Smooth muscle cell (in vitro differentiated cells): ENCODE measurements around the gene URB1. TPM values are rescaled to one million over a fixed set of nuclear protein-coding genes. Genes with fewer than 3 reads are reported as not detected.

Source experiments
- DNase-seq: peaks from one replicate; lab custom pipeline; 2025; ENCODE audit not compliant: unreplicated experiment; lab: John Stamatoyannopoulos, UW
- H2AFZ ChIP-seq: fragments of 200-600 bp; sonication (generic); 2 replicates; pipeline ENCODE4 v1.6.0; 2016; ENCODE audit warnings: antibody characterized with exemption, low read depth, mild to moderate bottlenecking
- H3F3A ChIP-seq: fragments of 200-600 bp; sonication (generic); 2 replicates; pipeline ENCODE4 v1.6.0; 2017; ENCODE audit warnings: antibody characterized with exemption, low read depth
- H3K27ac ChIP-seq: fragments of 200-600 bp; sonication (generic); 2 replicates; pipeline ENCODE4 v1.5.1; 2016; ENCODE audit warnings: low read depth, mild to moderate bottlenecking
- H3K27me3 ChIP-seq: fragments of 200-600 bp; sonication (generic); 2 replicates; pipeline ENCODE4 v1.6.1; 2016; ENCODE audit warnings: low read depth, mild to moderate bottlenecking
- H3K36me3 ChIP-seq: fragments of 200-600 bp; sonication (generic); 2 replicates; pipeline ENCODE4 v1.5.1; 2016; ENCODE audit warnings: low read depth
- H3K4me1 ChIP-seq: fragments of 200-600 bp; sonication (generic); 2 replicates; pipeline ENCODE4 v1.5.1; 2016; ENCODE audit warnings: low read depth
- H3K4me2 ChIP-seq: fragments of 200-600 bp; sonication (generic); 2 replicates; pipeline ENCODE4 v1.6.0; 2016; ENCODE audit warnings: mild to moderate bottlenecking
- H3K4me3 ChIP-seq: fragments of 200-600 bp; sonication (generic); 2 replicates; pipeline ENCODE4 v1.5.1; 2016; ENCODE audit warnings: mild to moderate bottlenecking
- H3K79me2 ChIP-seq: fragments of 200-600 bp; sonication (generic); 2 replicates; pipeline ENCODE4 v1.6.0; 2016; ENCODE audit warnings: low read depth, mild to moderate bottlenecking
- H3K9ac ChIP-seq: fragments of 200-600 bp; sonication (generic); 2 replicates; pipeline ENCODE4 v1.6.0; 2016; ENCODE audit warnings: low read depth
- H3K9me3 ChIP-seq: fragments of 200-600 bp; sonication (generic); replicated peaks from 2 replicates; pipeline ENCODE4 v1.5.1; 2016; ENCODE audit warnings: low read depth
- H4K20me1 ChIP-seq: fragments of 200-600 bp; sonication (generic); 2 replicates; pipeline ENCODE4 v1.6.0; 2016; ENCODE audit warnings: low read depth
- CTCF ChIP-seq: fragments of 200-600 bp; sonication (generic); IDR thresholded peaks from 2 replicates; pipeline ENCODE4 v1.5.1; 2017; ENCODE audit warnings: borderline replicate concordance, mild to moderate bottlenecking, antibody characterized with exemption; ENCODE audit not compliant: insufficient read depth, poor library complexity, severe bottlenecking
- WGBS: methylation state at CpG from one replicate; pipeline ENCODE4 v1.1.7; 2016; ENCODE audit warnings: low lambda C conversion rate; 5-methylcytosine and 5-hydroxymethylcytosine counted together
- polyA plus RNA-seq: library from polyadenylated mRNA; unstranded; fragments of >200 nt; fragmentation: Nextera tagmentation; extraction: Ambion mirVana; gene quantifications from 2 replicates; pipeline ENCODE4 v1.2.1, GENCODE V29; 2016
- total RNA-seq: library from RNA; depleted of rRNA; stranded (reverse); fragments of >200 nt; gene quantifications from 2 replicates; pipeline ENCODE4 v1.2.3, GENCODE V29; 2014

Gene URB1
- total and polyA plus RNA-seq, 2 experiments from 2014 or later, result 2.8 to 6.2 TPM

GRCh38 chr21:32389337-32390015 lies 3.3 kb downstream of the URB1 start:
- Histone ChIP-seq H3K4me3 (no peak overlapping the region), H3K36me3 (no peaks in the 10 kb centered on the region), H3K79me2 (peaks cover 41% of the 10 kb centered on the region), H3K9ac (no peak overlapping the region), H3K27ac (no peak overlapping the region), H2AFZ (no peak overlapping the region), H3K9me3 (no peaks in the 10 kb centered on the region), H3K27me3 (no peaks in the 10 kb centered on the region), H3K4me2 (no peak overlapping the region), H3K4me1 (peaks cover 10% of the 10 kb centered on the region), H3F3A (no peaks in the 10 kb centered on the region), H4K20me1 (peaks cover 41% of the 10 kb centered on the region)
- WGBS, result 68% methylated on average over 5 of the region's 5 CpGs
- TF ChIP-seq CTCF, result no peak
- no peak for DNase-seq

GRCh38 chr21:32388306-32388705 lies 4.5 kb downstream of the URB1 start:
- no peak for TF ChIP-seq CTCF
- H2AFZ ChIP-seq, result no peak overlapping the region
- H3K27me3 ChIP-seq, result no peaks in the 10 kb centered on the region
- H3K9me3 ChIP-seq, result no peaks in the 10 kb centered on the region
- H3K36me3 ChIP-seq, result no peaks in the 10 kb centered on the region
- peaks cover 41% of the 10 kb centered on the region for H3K79me2 ChIP-seq
- H3K9ac ChIP-seq, result no peak overlapping the region
- H3K27ac ChIP-seq, result no peak overlapping the region
- H3K4me3 ChIP-seq, result no peak overlapping the region
- H3K4me2 ChIP-seq, result no peak overlapping the region
- DNase-seq, result no peak
- H4K20me1 ChIP-seq, result peaks cover 41% of the 10 kb centered on the region
- H3F3A ChIP-seq, result no peaks in the 10 kb centered on the region
- WGBS, result 89% methylated on average over 9 of the region's 9 CpGs
- H3K4me1 ChIP-seq, result peaks cover 10% of the 10 kb centered on the region

GRCh38 chr21:32387151-32387550 lies 5.7 kb downstream of the URB1 start:
- H3K36me3 ChIP-seq, result no peaks in the 10 kb centered on the region
- no peak overlapping the region for H2AFZ ChIP-seq
- peaks cover 8% of the 10 kb centered on the region for H3K4me1 ChIP-seq
- H3K4me2 ChIP-seq, result no peak overlapping the region
- no peak for DNase-seq
- H3K9ac ChIP-seq, result no peak overlapping the region
- peaks cover 35% of the 10 kb centered on the region for H3K79me2 ChIP-seq
- no peaks in the 10 kb centered on the region for H3F3A ChIP-seq
- no peaks in the 10 kb centered on the region for H3K9me3 ChIP-seq
- 98% methylated on average over 8 of the region's 8 CpGs for WGBS
- H3K4me3 ChIP-seq, result no peak overlapping the region
- TF ChIP-seq CTCF, result no peak
- H3K27me3 ChIP-seq, result no peaks in the 10 kb centered on the region
- H4K20me1 ChIP-seq, result peaks cover 41% of the 10 kb centered on the region
- no peak overlapping the region for H3K27ac ChIP-seq
